WTC11 (cell line): ENCODE data around the gene PRDX6.

Experiments used
- ZNF232 ChIP-seq: sonication (generic); formaldehyde crosslinking; IDR thresholded peaks from 2 replicates; pipeline ENCODE4 v1.8.0; 2022; ENCODE audit warnings: mild to moderate bottlenecking, missing genetic modification reagents
- TF ChIP-seq, protein P1 (sequence below): sonication (generic); formaldehyde crosslinking; IDR thresholded peaks from 2 replicates; pipeline ENCODE4 v1.8.1; 2023; ENCODE audit warnings: mild to moderate bottlenecking, missing genetic modification reagents
- TF ChIP-seq, protein P2 (sequence below): fragments of 200-600 bp; IDR thresholded peaks from 2 replicates; pipeline ENCODE4 v1.8.0; 2022; ENCODE audit warnings: antibody characterized with exemption

DNA sequence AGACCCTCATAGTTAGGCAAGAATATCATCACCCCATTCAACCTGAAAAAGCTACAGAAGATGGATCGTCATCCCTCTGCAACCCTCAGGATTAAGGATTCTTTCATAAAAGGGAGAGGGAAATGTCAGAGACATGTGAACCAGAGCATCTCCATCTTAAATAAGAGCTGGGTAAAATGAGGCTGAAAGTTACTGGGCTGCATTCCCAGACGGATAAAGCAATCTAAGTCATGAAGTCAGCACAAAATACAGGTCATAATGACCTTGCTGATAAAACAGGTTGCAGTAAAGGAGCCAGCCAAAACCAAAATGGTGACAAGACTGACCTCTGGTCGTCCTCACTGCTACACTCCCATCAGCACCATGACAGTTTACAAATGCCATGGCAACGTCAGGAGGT, 22.6 kb downstream of the PRDX6 start:
- TF ChIP-seq, protein P1, sequence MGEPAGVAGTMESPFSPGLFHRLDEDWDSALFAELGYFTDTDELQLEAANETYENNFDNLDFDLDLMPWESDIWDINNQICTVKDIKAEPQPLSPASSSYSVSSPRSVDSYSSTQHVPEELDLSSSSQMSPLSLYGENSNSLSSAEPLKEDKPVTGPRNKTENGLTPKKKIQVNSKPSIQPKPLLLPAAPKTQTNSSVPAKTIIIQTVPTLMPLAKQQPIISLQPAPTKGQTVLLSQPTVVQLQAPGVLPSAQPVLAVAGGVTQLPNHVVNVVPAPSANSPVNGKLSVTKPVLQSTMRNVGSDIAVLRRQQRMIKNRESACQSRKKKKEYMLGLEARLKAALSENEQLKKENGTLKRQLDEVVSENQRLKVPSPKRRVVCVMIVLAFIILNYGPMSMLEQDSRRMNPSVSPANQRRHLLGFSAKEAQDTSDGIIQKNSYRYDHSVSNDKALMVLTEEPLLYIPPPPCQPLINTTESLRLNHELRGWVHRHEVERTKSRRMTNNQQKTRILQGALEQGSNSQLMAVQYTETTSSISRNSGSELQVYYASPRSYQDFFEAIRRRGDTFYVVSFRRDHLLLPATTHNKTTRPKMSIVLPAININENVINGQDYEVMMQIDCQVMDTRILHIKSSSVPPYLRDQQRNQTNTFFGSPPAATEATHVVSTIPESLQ (CRISPR knock-in tag): no peak
- TF ChIP-seq ZNF232 (CRISPR knock-in tag): no peak
- TF ChIP-seq, protein P2, sequence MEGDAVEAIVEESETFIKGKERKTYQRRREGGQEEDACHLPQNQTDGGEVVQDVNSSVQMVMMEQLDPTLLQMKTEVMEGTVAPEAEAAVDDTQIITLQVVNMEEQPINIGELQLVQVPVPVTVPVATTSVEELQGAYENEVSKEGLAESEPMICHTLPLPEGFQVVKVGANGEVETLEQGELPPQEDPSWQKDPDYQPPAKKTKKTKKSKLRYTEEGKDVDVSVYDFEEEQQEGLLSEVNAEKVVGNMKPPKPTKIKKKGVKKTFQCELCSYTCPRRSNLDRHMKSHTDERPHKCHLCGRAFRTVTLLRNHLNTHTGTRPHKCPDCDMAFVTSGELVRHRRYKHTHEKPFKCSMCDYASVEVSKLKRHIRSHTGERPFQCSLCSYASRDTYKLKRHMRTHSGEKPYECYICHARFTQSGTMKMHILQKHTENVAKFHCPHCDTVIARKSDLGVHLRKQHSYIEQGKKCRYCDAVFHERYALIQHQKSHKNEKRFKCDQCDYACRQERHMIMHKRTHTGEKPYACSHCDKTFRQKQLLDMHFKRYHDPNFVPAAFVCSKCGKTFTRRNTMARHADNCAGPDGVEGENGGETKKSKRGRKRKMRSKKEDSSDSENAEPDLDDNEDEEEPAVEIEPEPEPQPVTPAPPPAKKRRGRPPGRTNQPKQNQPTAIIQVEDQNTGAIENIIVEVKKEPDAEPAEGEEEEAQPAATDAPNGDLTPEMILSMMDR: no peak
